Psoas muscle (tissue), 8 donors: ENCODE results near the gene NT5C2. TPM values are rescaled to one million over a fixed set of nuclear protein-coding genes. Genes with fewer than 3 reads are reported as not detected.
A peak's percentile ranks its signal among the peaks of the same experiment; 100 is the strongest.

ENCODE experiments used
- ATAC-seq, 4 donors: fragments of 200-7000 bp; cut with Tn5 transposase; one replicate each; pipeline ENCODE4 v1.9.1; 2020; ENCODE audit warnings: moderate library complexity in 3 of 4, mild to moderate bottlenecking in 2 of 4
- DNase-seq, 2 donors: peaks; one replicate each; pipeline ENCODE4 v3.0.0-alpha.2; 2020
- H3K27ac ChIP-seq: fragments of 200-600 bp; one replicate; pipeline ENCODE4 v1.8.0; 2022
- H3K27me3 ChIP-seq, 3 donors: fragments of 200-600 bp in 1 of 3; one replicate each; pipeline versions ENCODE4 v1.6.1 to v1.8.0; 2013 to 2022; ENCODE audit warnings: low read length in 2 of 3, mild to moderate bottlenecking in 2 of 3, moderate library complexity in 1 of 3; ENCODE audit not compliant: insufficient read depth in 3 of 3
- H3K36me3 ChIP-seq, 2 donors: fragments of 200-600 bp in 1 of 2; one replicate each; pipeline versions ENCODE4 v1.6.1 to v1.8.0; 2013 to 2022; ENCODE audit warnings: low read depth in 1 of 2, mild to moderate bottlenecking in 1 of 2, moderate library complexity in 1 of 2; ENCODE audit not compliant: insufficient read depth in 1 of 2
- H3K4me1 ChIP-seq: fragments of 200-600 bp; one replicate; pipeline ENCODE4 v1.8.0; 2022
- H3K4me3 ChIP-seq: fragments of 200-600 bp; one replicate; pipeline ENCODE4 v1.8.0; 2022; ENCODE audit warnings: mild to moderate bottlenecking
- H3K9me3 ChIP-seq: fragments of 200-600 bp; one replicate; pipeline ENCODE4 v1.8.0; 2022
- WGBS, 3 donors: extraction: QIAGEN DNeasy Blood & Tissue Kit; methylation state at CpG; one replicate each; pipeline versions ENCODE4 v1.1.6 to v1.1.7; 2013; 5-methylcytosine and 5-hydroxymethylcytosine counted together
- intact Hi-C, 2 donors: fragments of 100-400 bp; cut with DNase I; formaldehyde crosslinking; loops; one replicate each; pipeline versions ENCODE4 v1.11.0 to v1.14.2; 2022
- long read RNA-seq, 2 donors: library from polyadenylated mRNA; unstranded; transcript quantifications; one replicate each; pipeline ENCODE4 v2.0.0, GENCODE V29; 2021
- polyA plus RNA-seq, 3 donors: library from polyadenylated mRNA; stranded (reverse); fragments of 200-250 nt; gene quantifications; one replicate each; pipeline ENCODE4 v1.2.3, GENCODE V29; 2013
- total RNA-seq, 4 donors: library from RNA; stranded (reverse); fragmentation: NEBNext Ultra II Directional in 2 of 4; extraction: Animal tissue kit (Norgen Biotek cat#: 25700) in 2 of 4; gene quantifications; one replicate each; pipeline versions ENCODE4 v1.2.1 to v1.2.4, GENCODE V29; 2021 to 2023
- TF ChIP-seq, protein P1 (sequence below): fragments of 200-600 bp; IDR thresholded peaks from one replicate; pipeline ENCODE4 v1.8.0; 2022; ENCODE audit warnings: antibody characterized with exemption
- donor health status: healthy with polysubstance abuse.
- donor health status: DM: no; HTN: no; CAD: no; lungs with moderate emphysema.
- donor health status: Bipolar disorder and iron deficiency.
- donor health status: healthy.
- donor health status: DM: yes; HTN: yes; CAD: no.
- donor health status: DM: no; HTN: no; CAD: no.
- donor health status: DM: no; HTN: no; CAD: no.
- donor health status: DM: yes; HTN: yes; CAD: no.

NT5C2 gene
- total RNA-seq = 10 to 100 TPM; 64.5 to 94.6 (median 80.4) TPM
- 10 to 100 TPM; 17.8 to 57.6 (median 41.5) TPM for polyA plus RNA-seq
- long read RNA-seq, donor 1, partial matches to known transcripts = 2 of 28 reads
- long read RNA-seq, donor 1, other reads (novel, unspliced or antisense) = 24 of 28 reads
- long read RNA-seq, donor 2, partial matches to known transcripts = 5 of 52 reads
- long read RNA-seq, donor 2, other reads (novel, unspliced or antisense) = 44 of 52 reads

DNA sequence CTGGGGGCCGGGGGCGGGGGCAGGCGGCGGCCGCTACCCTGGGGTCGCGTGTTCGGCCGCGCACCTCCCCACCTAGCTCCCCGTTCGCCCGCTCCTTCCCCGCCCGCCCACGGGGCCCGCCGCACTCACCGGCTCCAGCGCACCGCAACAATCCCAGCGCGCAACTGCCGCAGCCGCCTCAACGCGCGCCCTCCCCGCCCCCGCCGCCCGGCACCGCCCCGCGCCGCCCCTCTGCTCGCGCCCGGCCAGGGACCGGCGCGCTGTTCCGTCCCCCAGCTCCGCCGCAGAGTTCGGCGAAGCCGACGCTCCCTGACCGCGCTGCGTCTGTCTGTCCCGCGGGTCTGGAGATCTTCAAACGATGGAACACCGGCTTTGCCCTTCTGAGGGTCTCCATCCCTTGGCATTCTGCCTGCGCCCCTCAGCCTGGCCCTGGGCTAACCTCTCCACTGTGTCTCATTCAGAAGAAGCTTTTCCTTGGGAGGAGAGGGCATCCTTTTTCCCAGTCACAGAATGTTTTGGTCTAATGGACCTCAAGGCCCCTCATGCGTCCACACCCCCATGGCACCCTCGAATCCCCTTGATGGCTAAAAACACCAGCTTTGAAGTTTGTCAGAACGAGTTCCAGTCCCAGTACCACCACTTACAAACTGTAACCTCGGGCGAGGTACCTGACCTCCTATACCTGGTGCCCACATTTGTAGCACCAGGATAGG lies at the start of gene NT5C2:
TSS of gene NT5C2 (minus strand) at position 166 of the 713 bp plus-strand sequence. CDS start 18,314 bp downstream, outside the sequence.
- TF ChIP-seq, protein P1, sequence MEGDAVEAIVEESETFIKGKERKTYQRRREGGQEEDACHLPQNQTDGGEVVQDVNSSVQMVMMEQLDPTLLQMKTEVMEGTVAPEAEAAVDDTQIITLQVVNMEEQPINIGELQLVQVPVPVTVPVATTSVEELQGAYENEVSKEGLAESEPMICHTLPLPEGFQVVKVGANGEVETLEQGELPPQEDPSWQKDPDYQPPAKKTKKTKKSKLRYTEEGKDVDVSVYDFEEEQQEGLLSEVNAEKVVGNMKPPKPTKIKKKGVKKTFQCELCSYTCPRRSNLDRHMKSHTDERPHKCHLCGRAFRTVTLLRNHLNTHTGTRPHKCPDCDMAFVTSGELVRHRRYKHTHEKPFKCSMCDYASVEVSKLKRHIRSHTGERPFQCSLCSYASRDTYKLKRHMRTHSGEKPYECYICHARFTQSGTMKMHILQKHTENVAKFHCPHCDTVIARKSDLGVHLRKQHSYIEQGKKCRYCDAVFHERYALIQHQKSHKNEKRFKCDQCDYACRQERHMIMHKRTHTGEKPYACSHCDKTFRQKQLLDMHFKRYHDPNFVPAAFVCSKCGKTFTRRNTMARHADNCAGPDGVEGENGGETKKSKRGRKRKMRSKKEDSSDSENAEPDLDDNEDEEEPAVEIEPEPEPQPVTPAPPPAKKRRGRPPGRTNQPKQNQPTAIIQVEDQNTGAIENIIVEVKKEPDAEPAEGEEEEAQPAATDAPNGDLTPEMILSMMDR = no peak
- Histone ChIP-seq H3K9me3 (no peaks in the 10 kb centered on the region), H3K27me3 (no peaks in the 10 kb centered on the region), H3K27ac (peak within 1 kb of the TSS; percentile 99), H3K4me3 (peak within 1 kb of the TSS; percentile 89), H3K36me3 (no peaks in the 10 kb centered on the region), H3K4me1 (peaks cover 33% of the 10 kb centered on the region)
- 4 to 7% (median 5%) methylated on average over 33 to 62 of the region's 62 CpGs for WGBS, 3 donors
- ATAC-seq = peak; percentile 87 to 91 (median 89)
- intact Hi-C loops = loop anchor here (5.0 kb wide), 3 partner anchors 41 to 49 kb away; no protein-coding TSS in a partner anchor
- DNase-seq = peak; percentile 87 to 92

DNA sequence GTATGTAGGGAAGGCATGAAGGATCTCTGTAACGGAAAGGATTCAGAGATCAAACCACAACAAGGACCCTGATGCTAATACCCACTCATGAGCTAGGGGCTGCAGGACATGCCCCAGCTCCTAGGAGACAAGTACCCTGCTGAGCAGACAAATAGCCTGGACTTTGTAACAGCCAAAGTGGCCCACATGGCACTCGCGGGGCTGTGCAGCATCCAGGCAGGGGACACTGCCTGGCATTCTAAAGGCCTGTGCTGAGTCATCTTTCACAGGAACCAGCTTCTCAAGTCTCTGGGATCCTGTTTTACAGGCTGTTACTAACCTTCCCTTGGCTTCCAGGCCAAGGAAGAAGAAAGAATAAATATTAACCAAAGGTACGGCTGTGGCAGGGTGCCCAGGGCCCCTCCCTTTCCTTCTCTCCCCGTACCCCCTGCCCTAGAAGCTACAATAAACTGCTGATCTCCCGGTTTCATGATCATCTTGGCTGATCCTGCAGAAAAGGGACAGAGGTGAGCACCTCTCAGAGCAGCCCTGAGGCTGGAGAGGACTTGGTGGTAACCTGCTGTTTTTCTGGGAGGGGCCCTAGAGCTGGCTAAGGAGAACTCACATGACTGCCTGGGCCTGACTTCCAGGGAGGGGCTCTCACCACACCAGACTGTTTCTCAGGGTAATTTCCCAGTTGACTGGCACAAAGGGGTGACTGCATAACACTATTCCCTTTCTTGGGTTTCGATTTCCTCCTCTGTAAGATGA lies 48.4 kb upstream of the NT5C2 start:
- H3K27ac ChIP-seq = peak overlapping the region; percentile 83
- peak; percentile 72 to 88 (median 84) for ATAC-seq

GRCh38 chr10:103238506-103239252 lies 45.6 kb upstream of the NT5C2 start:
- H3K27ac ChIP-seq = no peak overlapping the region
- H3K27me3 ChIP-seq = no peaks in the 10 kb centered on the region
- TF ChIP-seq, protein P1 = peak; percentile 16
- H3K9me3 ChIP-seq = no peaks in the 10 kb centered on the region
- H3K4me3 ChIP-seq = no peak overlapping the region
- WGBS, 3 donors = 64 to 77% (median 71%) methylated on average over 11 of the region's 11 CpGs
- intact Hi-C loops = no loop called here
- DNase-seq (no peak), ATAC-seq (peak; percentile 53 to 63 (median 60))
- H3K36me3 ChIP-seq = no peaks in the 10 kb centered on the region
- H3K4me1 ChIP-seq = peaks cover 11% of the 10 kb centered on the region

More for the DNA sequence above, 48.4 kb upstream of the NT5C2 start:
- TF ChIP-seq, protein P1 = no peak
- Histone ChIP-seq H3K9me3 (no peaks in the 10 kb centered on the region), H3K27me3 (no peaks in the 10 kb centered on the region), H3K4me1 (peaks cover 11% of the 10 kb centered on the region), H3K4me3 (peak overlapping the region; percentile 25), H3K36me3 (no peaks in the 10 kb centered on the region)
- intact Hi-C loops = loop anchor here (5.0 kb wide), 3 partner anchors 49 to 144 kb away; partner anchors contain the start of gene NT5C2 (in 2 of the 2)
- WGBS, 3 donors = 22 to 48% (median 23%) methylated on average over 7 of the region's 7 CpGs
- peak; percentile 24 to 62 for DNase-seq

GRCh38 chr10:103235775-103236174 lies 42.7 kb upstream of the NT5C2 start:
- Histone ChIP-seq H3K9me3 (no peaks in the 10 kb centered on the region), H3K27ac (no peak overlapping the region), H3K4me3 (no peak overlapping the region), H3K27me3 (no peaks in the 10 kb centered on the region), H3K36me3 (no peaks in the 10 kb centered on the region), H3K4me1 (peaks cover 5% of the 10 kb centered on the region)
- TF ChIP-seq, protein P1 = no peak
- ATAC-seq (no peak), DNase-seq (no peak)
- intact Hi-C loops = no loop called here
- 93 to 100% (median 93%) methylated on average over 2 of the region's 2 CpGs for WGBS, 3 donors
